ENCODE results near the gene FCRL2. TPM values are rescaled to one million over a fixed set of nuclear protein-coding genes. Genes with fewer than 3 reads are reported as not detected.
A peak's percentile ranks its signal among the peaks of the same experiment; 100 is the strongest.

Gene FCRL2
- total RNA-seq, 2 donors from 2014 or later: not detected

GRCh38 chr1:157704878-157705277 is 72.1 kb downstream of the FCRL2 start:
- no peak overlapping the region for H3K27ac Mint-ChIP-seq
- DNase-seq (ENCODE audit: low spot score in 2 of 2) (no peak), ATAC-seq (no peak)
- H3K9me3 Mint-ChIP-seq: peaks cover 8% of the 10 kb centered on the region in 2 donors
- no peaks in the 10 kb centered on the region for H3K36me3 Mint-ChIP-seq

- no peak for ATAC-seq
- H3K27ac Mint-ChIP-seq: no peak overlapping the region
- H3K36me3 Mint-ChIP-seq: no peaks in the 10 kb centered on the region
Measured at GRCh38 chr1:157703981-157704380, 73.0 kb downstream of the FCRL2 start.

GRCh38 chr1:157702308-157702825 is 74.6 kb downstream of the FCRL2 start:
- Mint-ChIP-seq H3K27ac (no peak overlapping the region), H3K36me3 (no peaks in the 10 kb centered on the region), H3K9me3 (peaks cover 8% of the 10 kb centered on the region in 2 donors)
- ATAC-seq (peak in 1 of 2 donors; percentile 50), DNase-seq (ENCODE audit: low spot score in 2 of 2) (no peak)

More at GRCh38 chr1:157703981-157704380, 73.0 kb downstream of the FCRL2 start:
- H3K9me3 Mint-ChIP-seq: peaks cover 8% of the 10 kb centered on the region in 2 donors
- DNase-seq (ENCODE audit: low spot score in 2 of 2): no peak

- ATAC-seq (peak in 1 of 2 donors; percentile 61), DNase-seq (ENCODE audit: low spot score in 2 of 2) (no peak)
- H3K27ac Mint-ChIP-seq: no peak within 1 kb of the TSS
- H3K36me3 Mint-ChIP-seq: no peaks in the 10 kb centered on the region
- peaks cover 0 to under 1% of the 10 kb centered on the region in 2 donors for H3K9me3 Mint-ChIP-seq
Measured at GRCh38 chr1:157700732-157701131, 76.2 kb downstream of the FCRL2 start, which contains the start of gene FCRL3. Gene FCRL3 (minus strand): TSS chr1:157700769. CDS start chr1:157700489, 280 bp downstream.

GRCh38 chr1:157700305-157700704 is 76.6 kb downstream of the FCRL2 start:
- Mint-ChIP-seq H3K27ac (no peak overlapping the region), H3K36me3 (no peaks in the 10 kb centered on the region), H3K9me3 (no peaks in the 10 kb centered on the region)
- ATAC-seq (no peak), DNase-seq (ENCODE audit: low spot score in 2 of 2) (no peak)

GRCh38 chr1:157697781-157698569 is 79.0 kb downstream of the FCRL2 start:
- DNase-seq (ENCODE audit: low spot score in 2 of 2) (no peak), ATAC-seq (no peak)
- Mint-ChIP-seq H3K27ac (no peak overlapping the region), H3K36me3 (no peaks in the 10 kb centered on the region), H3K9me3 (no peaks in the 10 kb centered on the region)

- no peak for DNase-seq (ENCODE audit: low spot score in 2 of 2)
- Mint-ChIP-seq H3K36me3 (no peaks in the 10 kb centered on the region), H3K9me3 (no peaks in the 10 kb centered on the region), H3K27ac (no peak overlapping the region)
- no peak for ATAC-seq
Measured at GRCh38 chr1:157696966-157697628, 79.8 kb downstream of the FCRL2 start.

Other genes starting within 250 kb of the FCRL2 start
- not detected for gene FCRL5, start 224.6 kb downstream of the FCRL2 start, total RNA-seq
- not detected for gene FCRL4, start 179.0 kb downstream of the FCRL2 start, total RNA-seq
- 1 to 10 TPM in 1 of 2 donors, not detected in 1; 1.3 TPM for gene FCRL3, start 76.4 kb downstream of the FCRL2 start, total RNA-seq
- gene FCRL1, start 43.0 kb upstream of the FCRL2 start, total RNA-seq: not detected
- gene CD5L, start 64.7 kb upstream of the FCRL2 start, total RNA-seq: not detected
- under 1 TPM in 1 of 2 donors, not detected in 1; 0.08 TPM for gene KIRREL1, start 216.5 kb upstream of the FCRL2 start, total RNA-seq

All from activated naive CD4-positive, alpha-beta T cell treated with anti-CD3 and anti-CD28 coated beads, Interleukin-2, amount 50 U/mL, for 72 hours (primary cell).